HepG2 (cell line): ENCODE data around the gene FAM222B. TPM values are rescaled to one million over a fixed set of nuclear protein-coding genes. Genes with fewer than 3 reads are reported as not detected.
A peak's percentile ranks its signal among the peaks of the same experiment; 100 is the strongest.

ENCODE experiments used
- FOXM1 ChIP-seq: sonication (generic); formaldehyde crosslinking; IDR thresholded peaks from 2 replicates; pipeline ENCODE4 v1.5.0; 2020; ENCODE audit warnings: missing genetic modification reagents
- HNRNPH1 ChIP-seq: fragments of 200-400 bp; formaldehyde crosslinking; optimal IDR thresholded peaks from 2 replicates; pipeline ENCODE3; 2017; ENCODE audit warnings: mild to moderate bottlenecking, low read depth, low read length
- IRX3 ChIP-seq: sonication (generic); formaldehyde crosslinking; IDR thresholded peaks from 2 replicates; pipeline ENCODE4 v1.8.1; 2023; ENCODE audit warnings: mild to moderate bottlenecking, low read depth, missing genetic modification reagents, borderline replicate concordance
- MED1 ChIP-seq: sonication (generic); formaldehyde crosslinking; IDR thresholded peaks from 2 replicates; pipeline ENCODE4 v1.4.0; 2020; ENCODE audit warnings: missing genetic modification reagents
- MTF2 ChIP-seq: sonication (generic); formaldehyde crosslinking; IDR thresholded peaks from 2 replicates; pipeline ENCODE4 v1.5.0; 2020; ENCODE audit warnings: missing genetic modification reagents, borderline replicate concordance
- NCOR1 ChIP-seq: fragments of 200-600 bp; sonication (generic); IDR thresholded peaks from 2 replicates; pipeline ENCODE4 v1.7.0; 2017; ENCODE audit warnings: antibody characterized with exemption, low read length, borderline replicate concordance
- NR3C1 ChIP-seq: sonication (generic); formaldehyde crosslinking; IDR thresholded peaks from 2 replicates; pipeline ENCODE4 v1.4.0; 2020; ENCODE audit warnings: missing genetic modification reagents
- RORA ChIP-seq: sonication (generic); formaldehyde crosslinking; IDR thresholded peaks from 2 replicates; pipeline ENCODE4 v1.5.0; 2020; ENCODE audit warnings: mild to moderate bottlenecking, missing genetic modification reagents, moderate library complexity
- SIN3B ChIP-seq: fragments of 150-350 bp; IDR thresholded peaks from 2 replicates; pipeline ENCODE4 v1.6.1; 2014; ENCODE audit warnings: low read length
- ZBTB1 ChIP-seq: sonication (generic); formaldehyde crosslinking; IDR thresholded peaks from 2 replicates; pipeline ENCODE4 v1.4.0; 2020; ENCODE audit warnings: missing genetic modification reagents, borderline replicate concordance
- ZBTB8A ChIP-seq: sonication (generic); formaldehyde crosslinking; IDR thresholded peaks from 2 replicates; pipeline ENCODE4 v1.4.0; 2020; ENCODE audit warnings: mild to moderate bottlenecking, low read depth, missing genetic modification reagents, borderline replicate concordance
- ZFY ChIP-seq: sonication (generic); formaldehyde crosslinking; IDR thresholded peaks from 2 replicates; pipeline ENCODE4 v1.4.0; 2020; ENCODE audit warnings: missing genetic modification reagents
- ZNF160 ChIP-seq: sonication (generic); formaldehyde crosslinking; IDR thresholded peaks from 2 replicates; pipeline ENCODE4 v1.8.0; 2022; ENCODE audit warnings: mild to moderate bottlenecking, inconsistent platforms, missing genetic modification reagents
- ZNF225 ChIP-seq: sonication (generic); formaldehyde crosslinking; IDR thresholded peaks from 2 replicates; pipeline ENCODE4 v1.4.0; 2020; ENCODE audit warnings: mild to moderate bottlenecking, missing genetic modification reagents
- ZNF335 ChIP-seq: sonication (generic); formaldehyde crosslinking; IDR thresholded peaks from 2 replicates; pipeline ENCODE4 v1.4.0; 2020; ENCODE audit warnings: missing genetic modification reagents
- ZNF547 ChIP-seq: sonication (generic); formaldehyde crosslinking; IDR thresholded peaks from 2 replicates; pipeline ENCODE4 v1.5.1; 2020; ENCODE audit warnings: mild to moderate bottlenecking, missing genetic modification reagents
- ZNF629 ChIP-seq: sonication (generic); formaldehyde crosslinking; conservative IDR thresholded peaks from 2 replicates; pipeline ENCODE4 v1.5.0; 2020; ENCODE audit warnings: missing genetic modification reagents
- ZNF780A ChIP-seq: sonication (generic); formaldehyde crosslinking; IDR thresholded peaks from 2 replicates; pipeline ENCODE4 v1.8.0; 2022; ENCODE audit warnings: mild to moderate bottlenecking, missing genetic modification reagents, moderate library complexity
- ZNF790 ChIP-seq: sonication (generic); formaldehyde crosslinking; IDR thresholded peaks from 2 replicates; pipeline ENCODE4 v1.8.0; 2022; ENCODE audit warnings: missing genetic modification reagents, mild to moderate bottlenecking, borderline replicate concordance
- polyA plus RNA-seq, 8 experiments: library from polyadenylated mRNA; depleted of rRNA in 3 of 8; stranded (reverse) in 7 of 8; unstranded in 1 of 8; fragments of >200 nt; fragmentation: Illumina TruSeq in 4 of 8; extraction: Trizol in 4 of 8; gene quantifications; 2 replicates each; pipeline versions ENCODE4 v1.2.1 to v1.2.3, GENCODE V29; 2011 to 2016; ENCODE audit warnings: low read depth in 4 of 8, missing spikeins in 1 of 8, mixed read lengths in 1 of 8; ENCODE audit not compliant: insufficient read depth in 1 of 8
- total RNA-seq, 5 experiments: library from RNA; depleted of rRNA; stranded (reverse); fragments of >200 nt; fragmentation: Illumina TruSeq; extraction: Trizol; gene quantifications; 2 replicates each; pipeline ENCODE4 v1.2.3, GENCODE V29; 2016; ENCODE audit warnings: low read depth in 1 of 5
- TF ChIP-seq, protein P1 (sequence below): sonication (generic); formaldehyde crosslinking; IDR thresholded peaks from 2 replicates; pipeline ENCODE4 v1.4.0; 2020; ENCODE audit warnings: missing genetic modification reagents
- TF ChIP-seq, protein P2 (sequence below): sonication (generic); formaldehyde crosslinking; IDR thresholded peaks from 2 replicates; pipeline ENCODE4 v1.4.0; 2020; ENCODE audit warnings: missing genetic modification reagents
- TF ChIP-seq, protein P3 (sequence below): sonication (generic); formaldehyde crosslinking; IDR thresholded peaks from 2 replicates; pipeline ENCODE4 v1.5.0; 2020; ENCODE audit warnings: missing genetic modification reagents

FAM222B gene
- total and polyA plus RNA-seq, 2 of the 13 experiments (the other 11 are each of a cell fraction or from before 2014, with no cell fraction given) = 3.5 to 7.3 TPM

DNA sequence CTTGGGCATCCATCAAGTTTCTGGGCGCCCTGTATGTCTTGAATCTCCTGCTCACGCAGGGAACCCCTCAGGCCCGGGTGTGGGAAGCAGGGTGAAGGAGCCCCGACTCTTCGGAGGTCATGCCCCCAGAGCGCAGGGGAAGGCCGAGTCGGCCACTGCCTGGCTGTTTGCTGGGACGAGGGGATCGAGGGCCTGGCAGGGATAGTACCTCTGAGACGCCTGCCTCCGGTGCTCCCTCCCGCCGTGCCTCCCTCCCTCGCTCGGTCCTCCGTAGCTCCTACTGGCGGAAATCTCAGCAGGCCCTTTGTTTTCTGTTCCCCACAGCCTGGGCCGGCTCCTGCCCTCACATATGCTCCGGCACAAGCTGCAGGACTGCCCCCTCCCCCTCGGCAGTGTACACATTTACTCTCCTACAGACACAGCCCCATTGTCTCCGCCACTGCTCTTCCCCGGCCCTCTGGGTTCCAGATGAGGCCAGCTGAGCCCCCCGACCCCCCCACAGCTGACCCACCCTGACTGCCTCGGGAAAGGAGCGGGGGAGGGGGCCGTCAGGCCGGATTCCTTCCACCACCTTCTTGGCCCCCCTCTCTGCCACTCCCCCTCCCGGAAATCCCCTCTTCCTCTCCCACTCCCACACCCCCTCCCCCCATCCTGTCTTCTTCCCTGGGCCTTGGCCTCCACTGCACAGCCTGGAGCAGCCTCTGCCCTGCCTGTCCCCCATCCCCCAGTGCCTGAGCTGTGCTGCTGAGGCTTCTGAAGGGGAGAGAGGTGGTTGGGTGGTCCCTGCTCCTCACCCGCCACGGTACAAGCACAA, 97.4 kb downstream of the FAM222B start (continued):
- TF ChIP-seq, protein P1, sequence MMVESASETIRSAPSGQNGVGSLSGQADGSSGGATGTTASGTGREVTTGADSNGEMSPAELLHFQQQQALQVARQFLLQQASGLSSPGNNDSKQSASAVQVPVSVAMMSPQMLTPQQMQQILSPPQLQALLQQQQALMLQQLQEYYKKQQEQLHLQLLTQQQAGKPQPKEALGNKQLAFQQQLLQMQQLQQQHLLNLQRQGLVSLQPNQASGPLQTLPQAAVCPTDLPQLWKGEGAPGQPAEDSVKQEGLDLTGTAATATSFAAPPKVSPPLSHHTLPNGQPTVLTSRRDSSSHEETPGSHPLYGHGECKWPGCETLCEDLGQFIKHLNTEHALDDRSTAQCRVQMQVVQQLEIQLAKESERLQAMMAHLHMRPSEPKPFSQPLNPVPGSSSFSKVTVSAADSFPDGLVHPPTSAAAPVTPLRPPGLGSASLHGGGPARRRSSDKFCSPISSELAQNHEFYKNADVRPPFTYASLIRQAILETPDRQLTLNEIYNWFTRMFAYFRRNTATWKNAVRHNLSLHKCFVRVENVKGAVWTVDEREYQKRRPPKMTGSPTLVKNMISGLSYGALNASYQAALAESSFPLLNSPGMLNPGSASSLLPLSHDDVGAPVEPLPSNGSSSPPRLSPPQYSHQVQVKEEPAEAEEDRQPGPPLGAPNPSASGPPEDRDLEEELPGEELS (CRISPR knock-in tag) = peak; percentile 57
- no peak for TF ChIP-seq RORA
- no peak for TF ChIP-seq MTF2 (CRISPR knock-in tag)
- TF ChIP-seq NCOR1 = no peak
- TF ChIP-seq ZBTB8A (CRISPR knock-in tag) = no peak
- no peak for TF ChIP-seq ZNF335
- TF ChIP-seq SIN3B = no peak
- TF ChIP-seq, protein P2, sequence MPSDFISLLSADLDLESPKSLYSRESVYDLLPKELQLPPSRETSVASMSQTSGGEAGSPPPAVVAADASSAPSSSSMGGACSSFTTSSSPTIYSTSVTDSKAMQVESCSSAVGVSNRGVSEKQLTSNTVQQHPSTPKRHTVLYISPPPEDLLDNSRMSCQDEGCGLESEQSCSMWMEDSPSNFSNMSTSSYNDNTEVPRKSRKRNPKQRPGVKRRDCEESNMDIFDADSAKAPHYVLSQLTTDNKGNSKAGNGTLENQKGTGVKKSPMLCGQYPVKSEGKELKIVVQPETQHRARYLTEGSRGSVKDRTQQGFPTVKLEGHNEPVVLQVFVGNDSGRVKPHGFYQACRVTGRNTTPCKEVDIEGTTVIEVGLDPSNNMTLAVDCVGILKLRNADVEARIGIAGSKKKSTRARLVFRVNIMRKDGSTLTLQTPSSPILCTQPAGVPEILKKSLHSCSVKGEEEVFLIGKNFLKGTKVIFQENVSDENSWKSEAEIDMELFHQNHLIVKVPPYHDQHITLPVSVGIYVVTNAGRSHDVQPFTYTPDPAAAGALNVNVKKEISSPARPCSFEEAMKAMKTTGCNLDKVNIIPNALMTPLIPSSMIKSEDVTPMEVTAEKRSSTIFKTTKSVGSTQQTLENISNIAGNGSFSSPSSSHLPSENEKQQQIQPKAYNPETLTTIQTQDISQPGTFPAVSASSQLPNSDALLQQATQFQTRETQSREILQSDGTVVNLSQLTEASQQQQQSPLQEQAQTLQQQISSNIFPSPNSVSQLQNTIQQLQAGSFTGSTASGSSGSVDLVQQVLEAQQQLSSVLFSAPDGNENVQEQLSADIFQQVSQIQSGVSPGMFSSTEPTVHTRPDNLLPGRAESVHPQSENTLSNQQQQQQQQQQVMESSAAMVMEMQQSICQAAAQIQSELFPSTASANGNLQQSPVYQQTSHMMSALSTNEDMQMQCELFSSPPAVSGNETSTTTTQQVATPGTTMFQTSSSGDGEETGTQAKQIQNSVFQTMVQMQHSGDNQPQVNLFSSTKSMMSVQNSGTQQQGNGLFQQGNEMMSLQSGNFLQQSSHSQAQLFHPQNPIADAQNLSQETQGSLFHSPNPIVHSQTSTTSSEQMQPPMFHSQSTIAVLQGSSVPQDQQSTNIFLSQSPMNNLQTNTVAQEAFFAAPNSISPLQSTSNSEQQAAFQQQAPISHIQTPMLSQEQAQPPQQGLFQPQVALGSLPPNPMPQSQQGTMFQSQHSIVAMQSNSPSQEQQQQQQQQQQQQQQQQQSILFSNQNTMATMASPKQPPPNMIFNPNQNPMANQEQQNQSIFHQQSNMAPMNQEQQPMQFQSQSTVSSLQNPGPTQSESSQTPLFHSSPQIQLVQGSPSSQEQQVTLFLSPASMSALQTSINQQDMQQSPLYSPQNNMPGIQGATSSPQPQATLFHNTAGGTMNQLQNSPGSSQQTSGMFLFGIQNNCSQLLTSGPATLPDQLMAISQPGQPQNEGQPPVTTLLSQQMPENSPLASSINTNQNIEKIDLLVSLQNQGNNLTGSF = no peak
- peak; percentile 70 for TF ChIP-seq ZNF629 (CRISPR knock-in tag)
- no peak for TF ChIP-seq ZNF547 (CRISPR knock-in tag)
- TF ChIP-seq MED1 (CRISPR knock-in tag) = peak; percentile 32; the same call in 1 of the 2 replicates
- TF ChIP-seq, protein P3, sequence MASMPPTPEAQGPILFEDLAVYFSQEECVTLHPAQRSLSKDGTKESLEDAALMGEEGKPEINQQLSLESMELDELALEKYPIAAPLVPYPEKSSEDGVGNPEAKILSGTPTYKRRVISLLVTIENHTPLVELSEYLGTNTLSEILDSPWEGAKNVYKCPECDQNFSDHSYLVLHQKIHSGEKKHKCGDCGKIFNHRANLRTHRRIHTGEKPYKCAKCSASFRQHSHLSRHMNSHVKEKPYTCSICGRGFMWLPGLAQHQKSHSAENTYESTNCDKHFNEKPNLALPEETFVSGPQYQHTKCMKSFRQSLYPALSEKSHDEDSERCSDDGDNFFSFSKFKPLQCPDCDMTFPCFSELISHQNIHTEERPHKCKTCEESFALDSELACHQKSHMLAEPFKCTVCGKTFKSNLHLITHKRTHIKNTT (CRISPR knock-in tag) = no peak
- no peak for TF ChIP-seq ZNF225 (CRISPR knock-in tag)
- TF ChIP-seq ZFY (CRISPR knock-in tag) = peak; percentile 68; the same call in 1 of the 2 replicates
- TF ChIP-seq HNRNPH1 = peak; percentile 84
- TF ChIP-seq ZNF780A (CRISPR knock-in tag) = no peak
- no peak for TF ChIP-seq ZBTB1 (CRISPR knock-in tag)
- TF ChIP-seq ZNF160 (CRISPR knock-in tag) = 0 out of 2 replicates have a peak, but pooled peaks have one; percentile 17
- no peak for TF ChIP-seq FOXM1 (CRISPR knock-in tag)
- TF ChIP-seq NR3C1 (CRISPR knock-in tag) = no peak
- TF ChIP-seq ZNF790 (CRISPR knock-in tag) = no peak
- no peak for TF ChIP-seq IRX3 (CRISPR knock-in tag)
